ENCODE data around the gene ZBTB7B.

The ZBTB7B gene

DNA sequence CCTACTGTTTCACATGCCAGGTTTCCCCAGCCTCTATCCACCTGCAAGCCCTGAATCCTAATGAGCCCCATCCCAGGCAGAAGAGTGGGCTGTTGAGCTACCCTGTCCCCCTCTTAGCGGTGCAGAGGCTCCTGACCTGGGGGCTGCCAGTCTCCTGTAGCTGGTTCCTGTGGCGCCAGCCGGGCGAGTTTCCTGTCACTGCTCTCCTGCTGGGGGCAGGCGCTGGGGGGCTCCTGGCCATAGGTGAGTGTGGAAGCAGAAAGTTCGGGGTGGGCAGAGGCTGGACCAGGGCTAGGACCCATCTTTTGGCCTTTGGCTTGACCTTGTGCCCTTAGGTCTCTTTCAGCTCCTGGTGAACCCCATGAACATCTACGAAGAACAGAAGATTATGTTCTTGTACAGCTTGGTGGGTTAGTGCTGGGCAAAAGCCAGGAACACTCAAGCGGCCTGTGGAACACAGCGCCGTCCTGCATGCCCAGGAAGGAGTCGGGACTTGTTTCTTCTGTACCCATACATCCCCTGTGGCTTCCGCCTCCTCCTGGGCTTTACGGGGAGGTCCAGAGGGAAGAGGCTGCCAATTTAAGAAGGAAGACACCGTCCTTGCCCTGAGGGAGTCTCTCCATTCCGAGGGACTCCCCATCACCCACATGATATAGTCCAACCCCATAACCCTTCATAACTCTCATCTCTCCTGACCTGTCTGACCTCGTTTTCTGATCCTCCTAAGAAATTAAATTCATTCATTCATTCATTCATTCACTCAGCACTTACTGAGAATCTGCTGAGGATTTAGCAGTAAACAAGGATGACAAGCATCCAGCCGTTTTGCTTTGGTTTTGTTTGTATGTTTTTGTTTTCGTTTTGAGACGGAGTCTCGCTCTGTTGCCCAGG is 32.0 kb downstream of the ZBTB7B start:
- TF ChIP-seq FOXP2 (optimal IDR thresholded peaks at IDR 0.05; ENCODE audit: borderline replicate concordance, extremely low read depth, extremely low read length, insufficient read depth): no peak
- TF ChIP-seq, protein P1, sequence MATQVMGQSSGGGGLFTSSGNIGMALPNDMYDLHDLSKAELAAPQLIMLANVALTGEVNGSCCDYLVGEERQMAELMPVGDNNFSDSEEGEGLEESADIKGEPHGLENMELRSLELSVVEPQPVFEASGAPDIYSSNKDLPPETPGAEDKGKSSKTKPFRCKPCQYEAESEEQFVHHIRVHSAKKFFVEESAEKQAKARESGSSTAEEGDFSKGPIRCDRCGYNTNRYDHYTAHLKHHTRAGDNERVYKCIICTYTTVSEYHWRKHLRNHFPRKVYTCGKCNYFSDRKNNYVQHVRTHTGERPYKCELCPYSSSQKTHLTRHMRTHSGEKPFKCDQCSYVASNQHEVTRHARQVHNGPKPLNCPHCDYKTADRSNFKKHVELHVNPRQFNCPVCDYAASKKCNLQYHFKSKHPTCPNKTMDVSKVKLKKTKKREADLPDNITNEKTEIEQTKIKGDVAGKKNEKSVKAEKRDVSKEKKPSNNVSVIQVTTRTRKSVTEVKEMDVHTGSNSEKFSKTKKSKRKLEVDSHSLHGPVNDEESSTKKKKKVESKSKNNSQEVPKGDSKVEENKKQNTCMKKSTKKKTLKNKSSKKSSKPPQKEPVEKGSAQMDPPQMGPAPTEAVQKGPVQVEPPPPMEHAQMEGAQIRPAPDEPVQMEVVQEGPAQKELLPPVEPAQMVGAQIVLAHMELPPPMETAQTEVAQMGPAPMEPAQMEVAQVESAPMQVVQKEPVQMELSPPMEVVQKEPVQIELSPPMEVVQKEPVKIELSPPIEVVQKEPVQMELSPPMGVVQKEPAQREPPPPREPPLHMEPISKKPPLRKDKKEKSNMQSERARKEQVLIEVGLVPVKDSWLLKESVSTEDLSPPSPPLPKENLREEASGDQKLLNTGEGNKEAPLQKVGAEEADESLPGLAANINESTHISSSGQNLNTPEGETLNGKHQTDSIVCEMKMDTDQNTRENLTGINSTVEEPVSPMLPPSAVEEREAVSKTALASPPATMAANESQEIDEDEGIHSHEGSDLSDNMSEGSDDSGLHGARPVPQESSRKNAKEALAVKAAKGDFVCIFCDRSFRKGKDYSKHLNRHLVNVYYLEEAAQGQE (IDR thresholded peaks at IDR 0.05; ENCODE audit: insufficient read depth in 1 of 2, low read depth in 2 of 2, low read length in 2 of 2): no peak
- TF ChIP-seq SIN3A (IDR thresholded peaks at IDR 0.05; ENCODE audit: borderline replicate concordance, insufficient read depth, low read length): no peak
- TF ChIP-seq POLR2AphosphoS5 (IDR thresholded peaks at IDR 0.05; ENCODE audit: low read depth, low read length): no peak
- no peak for TF ChIP-seq TAF1 (IDR thresholded peaks at IDR 0.05; ENCODE audit: borderline replicate concordance, insufficient read depth, low read length)

DNA sequence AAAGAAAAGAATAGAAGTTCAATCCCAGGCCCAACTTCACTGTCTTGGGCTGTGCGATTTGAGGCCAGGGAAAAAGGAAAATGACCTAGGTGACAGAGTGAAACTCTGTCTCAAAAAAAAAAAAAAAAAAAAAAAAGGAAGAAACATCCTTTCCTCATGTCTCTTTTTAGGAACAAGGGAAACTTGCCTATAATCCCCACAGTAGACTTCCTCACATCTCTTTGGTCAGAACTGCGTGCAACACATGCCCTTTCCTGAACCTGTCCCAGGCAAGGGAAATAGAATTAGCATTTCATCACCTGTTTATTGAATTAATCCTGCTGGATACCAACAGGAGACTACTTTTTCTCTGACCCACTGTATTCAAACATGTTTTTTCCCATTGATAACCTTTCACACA is 33.3 kb downstream of the ZBTB7B start:
- TF ChIP-seq, protein P1 (IDR thresholded peaks at IDR 0.05; ENCODE audit: insufficient read depth in 1 of 2, low read depth in 2 of 2, low read length in 2 of 2): no peak
- TF ChIP-seq POLR2AphosphoS5 (IDR thresholded peaks at IDR 0.05; ENCODE audit: low read depth, low read length) (no peak), FOXP2 (optimal IDR thresholded peaks at IDR 0.05; ENCODE audit: borderline replicate concordance, extremely low read depth, extremely low read length, insufficient read depth) (no peak), TAF1 (IDR thresholded peaks at IDR 0.05; ENCODE audit: borderline replicate concordance, insufficient read depth, low read length) (no peak), SIN3A (IDR thresholded peaks at IDR 0.05; ENCODE audit: borderline replicate concordance, insufficient read depth, low read length) (no peak)

DNA sequence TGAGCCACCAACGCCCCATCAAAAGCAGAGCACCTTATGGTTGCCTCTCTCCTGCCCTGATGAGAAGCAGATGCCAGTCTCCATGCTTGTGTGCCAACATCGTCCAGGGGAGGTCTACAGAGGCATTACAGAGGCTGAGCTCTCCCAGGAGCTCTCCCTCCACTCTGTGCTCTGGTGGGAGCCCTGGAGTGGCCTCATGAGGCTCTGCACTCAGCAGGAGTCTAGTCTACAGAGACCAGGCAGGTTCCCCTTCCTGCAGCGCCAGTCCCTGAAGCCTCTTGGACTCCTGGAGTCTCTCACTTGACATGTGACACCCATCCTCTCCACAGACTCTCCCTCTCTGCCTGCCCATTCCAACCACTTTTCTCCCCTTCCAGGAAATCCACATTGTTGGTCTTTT is 34.4 kb downstream of the ZBTB7B start:
- no peak for TF ChIP-seq FOXP2 (optimal IDR thresholded peaks at IDR 0.05; ENCODE audit: borderline replicate concordance, extremely low read depth, extremely low read length, insufficient read depth)
- TF ChIP-seq SIN3A (IDR thresholded peaks at IDR 0.05; ENCODE audit: borderline replicate concordance, insufficient read depth, low read length): no peak

DNA sequence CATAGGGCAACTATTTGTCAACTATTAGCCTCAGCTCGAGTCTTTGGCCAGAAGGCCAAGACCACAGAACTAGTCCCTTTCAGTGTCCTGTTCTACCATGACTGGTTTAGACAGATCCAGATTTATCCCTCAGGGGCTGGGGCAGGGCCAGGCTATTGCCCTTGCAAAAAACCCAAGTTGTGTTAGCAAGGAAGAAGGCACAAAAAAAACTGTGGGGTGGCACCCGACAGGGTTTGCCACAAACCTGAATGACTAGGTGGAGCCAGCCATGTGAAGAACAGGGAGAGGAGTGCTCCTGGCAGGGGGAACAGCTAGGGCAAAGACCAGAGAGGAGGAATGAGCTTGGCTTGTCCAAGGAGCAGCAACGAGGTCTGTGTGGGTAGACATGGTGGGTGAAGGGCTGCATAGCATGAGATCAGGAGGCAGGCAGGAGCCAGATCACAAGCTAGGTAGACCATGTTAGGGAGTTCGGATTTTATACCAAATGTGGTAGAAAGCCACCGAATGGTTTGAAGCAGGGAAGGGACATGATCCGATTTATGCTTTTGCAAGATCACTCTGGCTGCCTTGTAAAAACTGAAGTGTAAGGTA is 35.3 kb downstream of the ZBTB7B start:
- no peak for TF ChIP-seq FOXP2 (optimal IDR thresholded peaks at IDR 0.05; ENCODE audit: borderline replicate concordance, extremely low read depth, extremely low read length, insufficient read depth)
- no peak for TF ChIP-seq SIN3A (IDR thresholded peaks at IDR 0.05; ENCODE audit: borderline replicate concordance, insufficient read depth, low read length)
- no peak for TF ChIP-seq TAF1 (IDR thresholded peaks at IDR 0.05; ENCODE audit: borderline replicate concordance, insufficient read depth, low read length)
- TF ChIP-seq, protein P1 (IDR thresholded peaks at IDR 0.05; ENCODE audit: insufficient read depth in 1 of 2, low read depth in 2 of 2, low read length in 2 of 2): no peak
- TF ChIP-seq POLR2AphosphoS5 (IDR thresholded peaks at IDR 0.05; ENCODE audit: low read depth, low read length): no peak

DNA sequence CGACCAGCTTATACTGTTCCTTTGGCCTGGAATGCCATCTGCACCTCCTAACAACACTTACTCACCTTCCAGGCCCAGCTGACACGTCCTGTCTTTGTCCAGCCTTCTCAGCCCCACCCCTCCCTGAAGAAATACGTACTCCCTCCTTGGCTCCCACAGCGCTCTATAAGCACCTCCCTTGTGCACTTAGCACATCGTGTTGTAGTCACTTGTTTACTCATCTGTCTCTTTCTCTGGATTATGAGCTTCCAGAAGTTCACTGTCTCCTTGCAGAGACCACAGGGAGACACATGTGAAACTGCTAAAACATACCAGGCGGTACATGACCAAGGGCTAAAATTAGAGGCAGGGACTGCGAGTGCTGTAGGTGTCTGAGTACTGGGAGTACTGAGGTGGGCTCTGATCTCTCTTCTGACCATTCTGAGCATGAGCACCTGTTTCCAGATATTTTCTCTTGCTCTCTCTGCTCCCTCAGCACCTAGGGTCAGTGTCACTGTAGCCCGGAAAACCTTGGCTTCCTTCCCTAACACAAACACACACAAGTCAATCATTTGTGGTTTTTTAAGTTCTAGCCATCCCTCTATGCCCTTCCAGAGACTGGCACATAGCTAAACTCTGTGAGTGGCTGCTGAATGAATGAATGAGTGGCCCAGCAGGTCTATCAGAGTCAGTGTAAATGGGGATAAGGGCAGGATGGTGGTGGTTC is 36.2 kb downstream of the ZBTB7B start:
- TF ChIP-seq, protein P1 (IDR thresholded peaks at IDR 0.05; ENCODE audit: insufficient read depth in 1 of 2, low read depth in 2 of 2, low read length in 2 of 2): no peak
- no peak for TF ChIP-seq POLR2AphosphoS5 (IDR thresholded peaks at IDR 0.05; ENCODE audit: low read depth, low read length)
- no peak for TF ChIP-seq SIN3A (IDR thresholded peaks at IDR 0.05; ENCODE audit: borderline replicate concordance, insufficient read depth, low read length)
- TF ChIP-seq TAF1 (IDR thresholded peaks at IDR 0.05; ENCODE audit: borderline replicate concordance, insufficient read depth, low read length): no peak
